Stomach (tissue), 9 donors: ENCODE results near the gene LIMA1. TPM values are rescaled to one million over a fixed set of nuclear protein-coding genes. Genes with fewer than 3 reads are reported as not detected.
"Not testable (repeated sequence)": the region's sequence is repeated elsewhere in the genome, so short reads cannot be mapped to it uniquely, and the experiment has no call there.

Experiments used
- DNase-seq, 2 donors: peaks; one replicate each; pipeline versions ENCODE4 v3.0.0 to v3.0.0-alpha.2; 2013 to 2019
- H3K27ac ChIP-seq, 5 donors: fragments of 200-600 bp in 4 of 5; sonication (generic) in 4 of 5; one replicate each; pipeline ENCODE4 v1.5.1; 2013 to 2019; ENCODE audit warnings: mild to moderate bottlenecking in 1 of 5, moderate library complexity in 1 of 5
- H3K27me3 ChIP-seq, 3 donors: fragments of 200-600 bp; sonication (generic); one replicate each; pipeline ENCODE4 v1.5.1; 2017 to 2019; ENCODE audit warnings: mixed run types in 1 of 3
- H3K36me3 ChIP-seq, 4 donors: fragments of 200-600 bp; sonication (generic); 1 replicate in 3 of 4; 2 replicates in 1 of 4; pipeline ENCODE4 v1.5.1; 2016 to 2019
- H3K4me1 ChIP-seq, 4 donors: fragments of 200-600 bp; sonication (generic); one replicate each; pipeline ENCODE4 v1.5.1; 2016 to 2019
- H3K4me3 ChIP-seq, 4 donors: fragments of 200-600 bp; sonication (generic) in 3 of 4; one replicate each; pipeline ENCODE4 v1.5.1; 2016 to 2019; ENCODE audit warnings: mild to moderate bottlenecking in 1 of 4
- H3K9me3 ChIP-seq, 4 donors: fragments of 200-600 bp; sonication (generic); one replicate each; pipeline ENCODE4 v1.5.1; 2016 to 2019
- CTCF ChIP-seq, 7 experiments: fragments of 450-650 bp in 4 of 7; fragments of 200-600 bp in 3 of 7; sonication (generic) in 3 of 7; IDR thresholded peaks; one replicate each; pipeline ENCODE4 v1.5.1; 2016 to 2019; ENCODE audit warnings: antibody characterized with exemption in 7 of 7, control low read depth in 2 of 7, mild to moderate bottlenecking in 1 of 7
- EP300 ChIP-seq: sonication (generic); formaldehyde crosslinking; IDR thresholded peaks from one replicate; pipeline ENCODE4 v1.6.1; 2017; ENCODE audit warnings: antibody characterized with exemption
- POLR2A ChIP-seq, 4 donors: fragments of 450-650 bp; IDR thresholded peaks; one replicate each; pipeline ENCODE4 v1.6.1; 2016; ENCODE audit warnings: antibody characterized with exemption in 4 of 4, control low read depth in 2 of 4, mild to moderate bottlenecking in 1 of 4, moderate library complexity in 1 of 4
- POLR2AphosphoS5 ChIP-seq, 3 donors: sonication (generic); formaldehyde crosslinking; IDR thresholded peaks; one replicate each; pipeline ENCODE4 v1.6.1; 2016; ENCODE audit warnings: antibody characterized with exemption in 3 of 3
- WGBS, 5 donors: extraction: QIAGEN DNeasy Blood & Tissue Kit in 3 of 5; methylation state at CpG; one replicate each; pipeline versions ENCODE4 v1.1.5 to v1.1.7; 2013 to 2018; 5-methylcytosine and 5-hydroxymethylcytosine counted together
- intact Hi-C: fragments of 100-400 bp; cut with DNase I; formaldehyde crosslinking; loops from one replicate; pipeline ENCODE4 v1.15.1; 2023; ENCODE audit warnings: low total_unique reads
- polyA plus RNA-seq, 3 donors: library from polyadenylated mRNA; stranded (reverse); fragments of 200-250 nt; gene quantifications; one replicate each; pipeline ENCODE4 v1.2.3, GENCODE V29; 2013
- total RNA-seq, 5 donors: library from RNA; depleted of rRNA; stranded (reverse); fragments of >200 nt; gene quantifications; one replicate each; pipeline versions ENCODE4 v1.1.0 to v1.2.3, GENCODE V29; 2014 to 2016
- donor health status: healthy with polysubstance abuse.
- donor health status: Bipolar disorder and iron deficiency.
- donor health status: healthy.

LIMA1 gene
- total and polyA plus RNA-seq, 8 donors, result 28.7 to 143 (median 83.2) TPM

- intact Hi-C loops, result loop anchor here (10.0 kb wide), 1 partner anchor 87 kb away; no protein-coding TSS in a partner anchor
- H3K36me3 ChIP-seq, H3K9me3 ChIP-seq, H3K4me3 ChIP-seq, H3K27me3 ChIP-seq: not testable (repeated sequence)
- TF ChIP-seq POLR2AphosphoS5 (IDR thresholded peaks at IDR 0.05), result peak; percentile 45 to 87 (median 64)
- WGBS, 5 donors, result 49 to 60% (median 52%) methylated on average over 11 of the region's 11 CpGs
- Histone ChIP-seq H3K27ac (peak overlapping the region; percentile 6 to 66 (median 48)), H3K4me1 (peaks cover 0 to 23% (median 16%) of the 10 kb centered on the region in 4 donors)
- DNase-seq, result peak; percentile 22 to 73
These were observed 28.7 kb upstream of the LIMA1 start for GRCh38 chr12:50311858-50312609.

GRCh38 chr12:50309950-50310349 is 26.6 kb upstream of the LIMA1 start:
- WGBS, 5 donors, result 67 to 76% (median 76%) methylated on average over 2 of the region's 2 CpGs
- H3K4me1 ChIP-seq, result peaks cover 0 to 24% (median 15%) of the 10 kb centered on the region in 4 donors
- intact Hi-C loops, result loop anchor here (10.0 kb wide), 1 partner anchor 85 kb away; no protein-coding TSS in a partner anchor

GRCh38 chr12:50302686-50303085 is 19.4 kb upstream of the LIMA1 start:
- intact Hi-C loops, result no loop called here
- Histone ChIP-seq H3K9me3 (no peaks in the 10 kb centered on the region), H3K4me3 (no peak overlapping the region), H3K27ac (peak overlapping the region in 1 of 5 donors; percentile 21), H3K36me3 (no peaks in the 10 kb centered on the region), H3K4me1 (peaks cover 0 to 24% (median 4%) of the 10 kb centered on the region in 4 donors), H3K27me3 (no peaks in the 10 kb centered on the region)
- TF ChIP-seq EP300 (no peak), POLR2A (IDR thresholded peaks at IDR 0.05) (no peak), CTCF (IDR thresholded peaks at IDR 0.05) (no peak), POLR2AphosphoS5 (IDR thresholded peaks at IDR 0.05) (no peak)
- WGBS, 5 donors, result 63 to 79% (median 74%) methylated on average over 3 of the region's 3 CpGs
- no peak for DNase-seq

More at GRCh38 chr12:50309950-50310349, 26.6 kb upstream of the LIMA1 start:
- H3K27me3 ChIP-seq, result no peaks in the 10 kb centered on the region
- no peaks in the 10 kb centered on the region for H3K9me3 ChIP-seq
- H3K36me3 ChIP-seq, result no peaks in the 10 kb centered on the region
- H3K4me3 ChIP-seq, result no peak overlapping the region
- TF ChIP-seq POLR2AphosphoS5 (IDR thresholded peaks at IDR 0.05), result no peak
- no peak for TF ChIP-seq CTCF (IDR thresholded peaks at IDR 0.05)
- no peak for TF ChIP-seq EP300
- TF ChIP-seq POLR2A (IDR thresholded peaks at IDR 0.05), result no peak
- no peak for DNase-seq
- no peak overlapping the region for H3K27ac ChIP-seq

GRCh38 chr12:50297996-50298395 is 14.7 kb upstream of the LIMA1 start:
- peak overlapping the region in 2 of 5 donors; percentile 34 to 77 for H3K27ac ChIP-seq
- no peak for DNase-seq
- 28 to 82% (median 52%) methylated on average over 1 of the region's 1 CpG for WGBS, 5 donors

More at GRCh38 chr12:50297996-50298395, 14.7 kb upstream of the LIMA1 start:
- peaks cover 0 to 13% (median 0%) of the 10 kb centered on the region in 4 donors for H3K36me3 ChIP-seq
- TF ChIP-seq CTCF (IDR thresholded peaks at IDR 0.05) (no peak), POLR2AphosphoS5 (IDR thresholded peaks at IDR 0.05) (no peak), POLR2A (IDR thresholded peaks at IDR 0.05) (no peak), EP300 (no peak)
- intact Hi-C loops, result no loop called here
- H3K4me1 ChIP-seq, result peaks cover 6 to 12% (median 10%) of the 10 kb centered on the region in 4 donors
- H3K27me3 ChIP-seq, result no peaks in the 10 kb centered on the region
- no peaks in the 10 kb centered on the region for H3K9me3 ChIP-seq
- H3K4me3 ChIP-seq, result no peak overlapping the region
